Activated CD4-positive, alpha-beta T cell treated with anti-CD3 and anti-CD28 coated beads, Interleukin-2, Interleukin-6, amounts not matched to agents 100 ng/mL and 50 ng/mL, durations not matched to agents 16 hours and 8 hours (primary cell): Measurements from ENCODE around the gene SMAD7.

Experiments used
- DNase-seq: peaks from one replicate; pipeline ENCODE4 v3.0.0-alpha.2; 2020

Gene SMAD7

GRCh38 chr18:48943736-48944527 lies 6.8 kb downstream of the SMAD7 start:
- DNase-seq: no peak

GRCh38 chr18:48943333-48943732 lies 7.4 kb downstream of the SMAD7 start:
- no peak for DNase-seq

GRCh38 chr18:48942554-48943261 lies 8.1 kb downstream of the SMAD7 start:
- DNase-seq: no peak

- DNase-seq: no peak
Measured at GRCh38 chr18:48942086-48942485, 8.7 kb downstream of the SMAD7 start.

- DNase-seq: no peak
Measured at GRCh38 chr18:48941672-48942071, 9.1 kb downstream of the SMAD7 start.

GRCh38 chr18:48940854-48941611 lies 9.7 kb downstream of the SMAD7 start:
- DNase-seq: peak; percentile 86

- DNase-seq: no peak
Measured at GRCh38 chr18:48939205-48940097, 11.3 kb downstream of the SMAD7 start.

- DNase-seq: no peak
Measured at GRCh38 chr18:48938827-48939204, 11.9 kb downstream of the SMAD7 start.

GRCh38 chr18:48937869-48938750 lies 12.7 kb downstream of the SMAD7 start:
- no peak for DNase-seq

GRCh38 chr18:48935433-48935774 lies 15.4 kb downstream of the SMAD7 start:
- DNase-seq: no peak

GRCh38 chr18:48934723-48935432 lies 15.9 kb downstream of the SMAD7 start:
- DNase-seq: peak; percentile 38

- DNase-seq: no peak
Measured at GRCh38 chr18:48934415-48934722, 16.4 kb downstream of the SMAD7 start.

- DNase-seq: no peak
Measured at GRCh38 chr18:48933578-48934414, 17.0 kb downstream of the SMAD7 start.

- no peak for DNase-seq
Measured at GRCh38 chr18:48932822-48933510, 17.8 kb downstream of the SMAD7 start.

GRCh38 chr18:48932462-48932818 lies 18.3 kb downstream of the SMAD7 start:
- no peak for DNase-seq

GRCh38 chr18:48931680-48932461 lies 18.9 kb downstream of the SMAD7 start:
- DNase-seq: peak; percentile 85

GRCh38 chr18:48930926-48931325 lies 19.8 kb downstream of the SMAD7 start:
- no peak for DNase-seq

- DNase-seq: no peak
Measured at GRCh38 chr18:48929941-48930713, 20.6 kb downstream of the SMAD7 start.
